ENCODE measurements around the gene CLDN2.

CLDN2 gene

GRCh38 chrX:106973433-106974149 is 53.4 kb downstream of the CLDN2 start:
- no peak for TF ChIP-seq CTCF (IDR thresholded peaks at IDR 0.05; ENCODE audit: insufficient read depth, low read length, poor library complexity, severe bottlenecking)
- TF ChIP-seq EZH2phosphoT487 (conservative IDR thresholded peaks at IDR 0.05; ENCODE audit: low read length): no peak
- Histone ChIP-seq H3K36me3 (ENCODE audit: low read length) (no peaks in the 10 kb centered on the region), H3K9me2 (replicated peaks; ENCODE audit: insufficient read depth, low read length) (no peaks in the 10 kb centered on the region), H3K79me2 (ENCODE audit: insufficient read depth, low read length) (no peaks in the 10 kb centered on the region), H3K9me3 (ENCODE audit: insufficient read depth, low read length) (no peaks in the 10 kb centered on the region), H3K27ac (ENCODE audit: low read depth, low read length) (no peak overlapping the region), H3F3A (ENCODE audit: insufficient read depth) (no peaks in the 10 kb centered on the region), H3K4me2 (ENCODE audit: low read depth, low read length, poor library complexity, severe bottlenecking) (no peak overlapping the region), H3K4me3 (ENCODE audit: insufficient read depth, low read length, poor library complexity, severe bottlenecking) (no peak overlapping the region), H3K9ac (ENCODE audit: low read length) (no peak overlapping the region), H3K27me3 (ENCODE audit: low read length) (no peaks in the 10 kb centered on the region), H4K20me1 (ENCODE audit: low read depth, low read length) (no peaks in the 10 kb centered on the region), H2AFZ (ENCODE audit: low read depth, low read length, severe bottlenecking) (no peak overlapping the region)

GRCh38 chrX:106976416-106976815 is 56.2 kb downstream of the CLDN2 start:
- Histone ChIP-seq H3F3A (ENCODE audit: insufficient read depth) (no peaks in the 10 kb centered on the region), H3K9me3 (ENCODE audit: insufficient read depth, low read length) (no peaks in the 10 kb centered on the region), H3K27ac (ENCODE audit: low read depth, low read length) (no peak overlapping the region), H3K79me2 (ENCODE audit: insufficient read depth, low read length) (no peaks in the 10 kb centered on the region), H4K20me1 (ENCODE audit: low read depth, low read length) (no peaks in the 10 kb centered on the region), H3K27me3 (ENCODE audit: low read length) (no peaks in the 10 kb centered on the region), H3K9ac (ENCODE audit: low read length) (no peak overlapping the region), H3K36me3 (ENCODE audit: low read length) (no peaks in the 10 kb centered on the region), H3K4me3 (ENCODE audit: insufficient read depth, low read length, poor library complexity, severe bottlenecking) (no peak overlapping the region), H3K9me2 (replicated peaks; ENCODE audit: insufficient read depth, low read length) (no peaks in the 10 kb centered on the region), H3K4me2 (ENCODE audit: low read depth, low read length, poor library complexity, severe bottlenecking) (no peak overlapping the region), H2AFZ (ENCODE audit: low read depth, low read length, severe bottlenecking) (no peak overlapping the region)
- TF ChIP-seq CTCF (IDR thresholded peaks at IDR 0.05; ENCODE audit: insufficient read depth, low read length, poor library complexity, severe bottlenecking) (no peak), EZH2phosphoT487 (conservative IDR thresholded peaks at IDR 0.05; ENCODE audit: low read length) (no peak)
